Loucy (cell line): ENCODE measurements around the gene RPP25L.

ENCODE experiments used
- EZH2phosphoT487 ChIP-seq: fragments of 200-600 bp; IDR thresholded peaks from 2 replicates; pipeline ENCODE4 v1.6.1; 2018; ENCODE audit warnings: antibody characterized with exemption, mild to moderate bottlenecking, moderate library complexity, borderline replicate concordance
- TF ChIP-seq, protein P1 (sequence below): fragments of 200-600 bp; sonication (generic); conservative IDR thresholded peaks from 2 replicates; pipeline ENCODE4 v1.5.1; 2014; ENCODE audit warnings: mild to moderate bottlenecking, antibody characterized with exemption, low read length

DNA sequence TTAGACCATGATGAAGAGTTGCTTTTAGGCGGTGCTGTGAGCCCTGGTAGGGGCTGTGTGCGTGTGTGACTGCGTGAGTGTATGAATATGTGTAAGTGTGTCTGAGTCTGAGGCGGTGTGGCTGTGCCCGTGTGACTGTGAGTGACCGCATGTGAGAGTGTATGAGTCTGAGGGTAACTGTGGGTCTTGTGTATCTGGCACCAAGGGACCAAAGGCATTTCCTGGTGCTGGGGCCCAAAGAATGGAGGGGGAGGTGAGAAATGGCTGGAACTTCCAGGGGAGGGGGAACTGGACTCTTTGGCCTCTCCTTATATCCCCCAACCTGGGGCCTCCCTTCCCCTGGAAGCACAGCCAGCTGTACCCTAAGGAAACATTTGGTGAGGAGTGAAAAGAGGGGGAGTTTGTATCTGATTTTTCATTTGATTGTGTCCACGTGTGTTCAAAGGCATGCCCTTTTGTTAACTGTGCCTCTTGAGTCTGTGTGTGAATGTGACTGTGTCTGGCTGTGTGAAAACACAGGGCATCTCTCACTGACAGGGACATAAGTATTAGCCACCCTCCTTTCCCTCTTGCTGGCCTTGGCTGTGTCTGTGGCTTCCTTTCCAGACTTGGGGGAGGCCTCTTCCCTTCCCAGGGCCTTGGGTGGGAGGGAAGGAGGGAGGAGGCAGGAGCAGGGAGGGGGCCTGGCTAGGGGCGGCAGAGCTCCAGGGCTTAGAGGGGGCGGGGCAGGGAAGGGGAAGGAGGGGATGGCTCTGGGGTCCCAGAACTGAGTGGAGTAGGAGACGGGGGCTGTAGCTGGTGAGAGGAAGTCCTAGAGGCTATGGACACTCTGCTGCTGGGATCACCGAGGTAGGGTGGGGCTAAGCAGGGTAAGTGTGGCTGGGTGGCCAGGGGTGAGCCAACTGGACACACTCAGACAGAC, 41.5 kb upstream of the RPP25L start:
- TF ChIP-seq, protein P1, sequence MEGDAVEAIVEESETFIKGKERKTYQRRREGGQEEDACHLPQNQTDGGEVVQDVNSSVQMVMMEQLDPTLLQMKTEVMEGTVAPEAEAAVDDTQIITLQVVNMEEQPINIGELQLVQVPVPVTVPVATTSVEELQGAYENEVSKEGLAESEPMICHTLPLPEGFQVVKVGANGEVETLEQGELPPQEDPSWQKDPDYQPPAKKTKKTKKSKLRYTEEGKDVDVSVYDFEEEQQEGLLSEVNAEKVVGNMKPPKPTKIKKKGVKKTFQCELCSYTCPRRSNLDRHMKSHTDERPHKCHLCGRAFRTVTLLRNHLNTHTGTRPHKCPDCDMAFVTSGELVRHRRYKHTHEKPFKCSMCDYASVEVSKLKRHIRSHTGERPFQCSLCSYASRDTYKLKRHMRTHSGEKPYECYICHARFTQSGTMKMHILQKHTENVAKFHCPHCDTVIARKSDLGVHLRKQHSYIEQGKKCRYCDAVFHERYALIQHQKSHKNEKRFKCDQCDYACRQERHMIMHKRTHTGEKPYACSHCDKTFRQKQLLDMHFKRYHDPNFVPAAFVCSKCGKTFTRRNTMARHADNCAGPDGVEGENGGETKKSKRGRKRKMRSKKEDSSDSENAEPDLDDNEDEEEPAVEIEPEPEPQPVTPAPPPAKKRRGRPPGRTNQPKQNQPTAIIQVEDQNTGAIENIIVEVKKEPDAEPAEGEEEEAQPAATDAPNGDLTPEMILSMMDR = no peak
- no peak for TF ChIP-seq EZH2phosphoT487
